HL-60/S4 treated with phorbol 12-myristate 13-acetate at 8.2 ng/mL for 4 days and 3 days (cell line): ENCODE results near the gene CST4.
"Not testable (repeated sequence)": the region's sequence is repeated elsewhere in the genome, so short reads cannot be mapped to it uniquely, and the experiment has no call there.

Source experiments
- in situ Hi-C: fragments of 300-500 bp; cut with MboI; formaldehyde crosslinking; loops from 2 replicates; pipeline ENCODE4 v1.15.0; 2022; ENCODE audit warnings: low sequenced_read_pairs

CST4 gene

DNA sequence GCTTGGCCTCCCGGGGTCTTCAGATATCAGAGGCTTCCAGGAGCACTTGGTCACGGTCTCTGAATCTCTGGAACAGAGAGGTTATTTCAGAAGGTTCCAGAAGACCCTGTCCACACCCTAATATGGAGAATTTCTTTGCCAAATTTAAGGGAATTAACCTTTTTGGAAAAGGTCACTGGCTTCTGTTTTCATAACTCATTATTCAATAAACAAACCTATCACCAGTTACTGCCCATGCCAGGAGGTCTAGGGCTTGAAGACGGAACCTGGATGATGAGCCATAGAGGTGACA lies 507 bp upstream of the CST4 start:
- in situ Hi-C loops, result no loop called here

DNA sequence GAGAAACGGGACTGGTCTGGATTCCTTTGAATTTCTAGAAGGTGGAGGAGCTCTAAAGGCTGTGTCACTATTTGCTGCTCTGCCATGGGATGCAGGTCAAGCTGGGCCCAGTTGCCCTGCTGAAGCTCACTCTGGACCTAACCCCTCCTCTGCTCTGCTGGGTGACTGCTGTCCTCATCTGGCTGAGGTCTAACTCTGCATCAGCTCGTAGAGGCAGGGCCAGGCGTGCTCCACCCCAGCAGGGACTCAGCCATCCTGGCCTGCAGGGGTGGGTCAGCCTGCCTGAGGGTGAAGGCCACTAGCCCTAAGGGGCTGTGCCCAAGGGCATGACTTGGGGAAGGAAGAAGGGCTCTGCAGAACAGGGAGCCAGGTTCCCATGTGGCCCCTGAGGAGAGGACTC lies 852 bp downstream of the CST4 start:
- in situ Hi-C loops, result no loop called here

DNA sequence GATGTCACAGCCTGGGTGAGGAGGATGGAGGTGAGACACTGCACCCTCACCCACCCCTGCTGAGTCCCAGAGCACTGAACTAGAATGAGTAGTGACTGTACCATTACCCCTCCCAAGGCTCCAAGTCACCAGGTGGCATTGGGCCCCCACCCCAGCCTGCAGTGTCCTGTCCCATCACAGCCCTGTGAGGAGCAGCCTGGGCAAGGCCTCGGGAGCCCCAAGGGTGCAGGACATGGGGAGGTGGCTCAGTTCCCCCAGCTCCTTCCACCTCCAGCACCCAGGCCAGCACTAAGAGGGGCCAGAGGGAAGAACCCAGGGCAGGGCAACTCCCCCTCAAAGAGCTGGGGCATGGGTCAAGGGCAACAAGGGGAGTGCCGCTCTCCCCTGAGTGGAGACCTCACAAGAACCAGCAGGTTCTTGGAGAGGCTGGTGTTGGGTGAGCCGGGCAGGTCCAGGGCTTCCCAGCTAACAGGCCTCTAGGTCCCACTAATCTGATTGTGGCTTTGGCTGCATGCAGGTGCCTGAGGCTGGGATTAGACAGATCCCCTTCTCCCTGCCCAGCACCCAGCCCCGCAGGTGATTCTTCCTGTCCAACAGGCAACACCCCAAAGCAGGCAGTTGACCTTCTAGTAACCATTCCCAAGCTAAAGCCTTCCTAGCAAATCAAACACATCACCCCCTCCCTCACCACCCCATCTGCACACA lies 2.6 kb downstream of the CST4 start:
- in situ Hi-C loops, result no loop called here

DNA sequence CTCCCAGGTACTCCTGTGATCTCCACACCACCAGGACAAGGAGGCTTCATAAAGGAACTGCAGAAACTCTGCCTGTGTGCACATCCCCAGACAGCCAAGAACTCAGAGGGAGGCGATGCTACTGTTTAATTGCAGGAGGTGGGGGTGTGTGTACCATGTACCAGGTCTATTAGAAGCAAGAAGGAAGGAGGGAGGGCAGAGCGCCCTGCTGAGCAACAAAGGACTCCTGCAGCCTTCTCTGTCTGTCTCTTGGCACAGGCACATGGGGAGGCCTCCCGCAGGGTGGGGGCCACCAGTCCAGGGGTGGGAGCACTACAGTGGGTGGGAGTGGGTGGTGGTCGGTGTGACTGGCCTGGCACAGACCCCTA lies 3.3 kb downstream of the CST4 start:
- in situ Hi-C loops, result not testable (repeated sequence)

DNA sequence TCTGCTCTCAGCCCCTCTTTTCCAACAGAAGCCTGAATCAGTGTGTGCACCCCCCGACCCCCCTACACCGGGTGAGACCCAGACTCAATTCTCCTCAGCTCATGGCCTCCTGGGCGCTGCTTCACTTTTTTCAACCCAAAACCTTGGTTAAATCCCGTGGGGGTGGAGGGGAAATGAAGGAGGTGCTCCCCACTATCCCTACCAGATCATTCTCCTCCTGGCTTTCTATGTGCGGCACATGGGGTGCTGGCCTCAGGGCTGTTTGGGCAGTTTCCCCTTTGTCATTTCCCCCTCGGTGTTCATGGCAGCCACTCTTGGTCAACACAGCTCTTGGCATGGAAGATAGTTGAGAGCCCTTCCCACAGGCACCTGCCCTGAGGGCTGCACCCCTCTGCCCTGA lies 4.6 kb downstream of the CST4 start:
- in situ Hi-C loops, result no loop called here

DNA sequence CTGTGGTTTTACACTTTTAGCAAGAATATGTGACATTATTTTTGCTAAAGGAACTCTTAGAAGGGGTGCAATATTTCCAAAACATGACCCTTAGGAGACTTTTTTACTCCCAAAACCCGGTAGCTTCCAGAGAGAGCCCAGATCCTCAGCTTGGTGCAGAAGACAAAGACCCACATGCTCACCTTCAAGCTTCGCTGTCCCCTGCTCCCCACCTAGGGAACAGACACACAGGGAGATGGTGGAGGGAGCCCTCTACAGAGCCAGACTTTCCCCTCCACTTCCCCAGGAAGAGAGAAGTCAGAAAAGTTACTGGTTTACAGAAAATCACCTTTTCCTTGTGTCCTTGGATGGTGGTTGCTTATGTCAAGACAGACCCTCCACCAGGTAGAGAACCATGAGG lies 5.0 kb downstream of the CST4 start:
- in situ Hi-C loops, result no loop called here

DNA sequence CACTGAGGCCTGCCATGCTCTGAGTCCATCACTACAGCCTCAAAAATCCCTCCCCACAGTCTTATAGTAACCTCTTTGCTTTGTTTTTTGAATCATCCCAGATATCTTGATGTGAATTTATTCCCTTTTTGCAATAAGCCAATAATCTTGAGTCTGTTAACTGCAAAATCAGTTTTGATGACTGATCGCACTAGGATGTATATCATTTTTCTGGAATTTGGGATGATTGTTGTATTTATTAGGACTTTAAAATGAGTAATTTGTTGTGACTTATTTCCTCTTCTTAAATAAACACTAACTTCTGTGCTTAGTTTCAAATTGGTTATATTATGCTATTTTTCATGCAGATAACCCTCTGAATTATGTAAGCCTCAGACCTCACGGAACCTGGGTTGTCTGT lies 5.6 kb downstream of the CST4 start:
- in situ Hi-C loops, result no loop called here

DNA sequence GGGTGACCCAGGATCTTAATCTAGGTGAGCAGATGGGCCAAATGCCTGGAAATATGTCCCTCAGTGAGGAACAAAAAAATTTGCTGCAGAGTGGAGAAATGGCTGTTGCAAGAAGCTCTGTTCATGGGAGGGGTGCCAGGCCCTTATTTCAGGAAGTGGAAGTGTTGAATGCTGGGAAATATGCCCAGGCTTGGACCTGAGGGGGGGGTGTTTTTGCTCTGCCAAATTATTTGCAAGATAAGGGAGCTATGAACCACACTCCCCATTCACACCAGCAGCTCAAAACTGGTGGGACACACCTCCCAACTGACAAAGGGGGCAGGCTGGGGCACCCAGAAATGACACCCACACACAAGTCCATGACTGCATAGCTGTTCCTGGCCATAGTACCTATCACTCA lies 8.7 kb downstream of the CST4 start:
- in situ Hi-C loops, result no loop called here

DNA sequence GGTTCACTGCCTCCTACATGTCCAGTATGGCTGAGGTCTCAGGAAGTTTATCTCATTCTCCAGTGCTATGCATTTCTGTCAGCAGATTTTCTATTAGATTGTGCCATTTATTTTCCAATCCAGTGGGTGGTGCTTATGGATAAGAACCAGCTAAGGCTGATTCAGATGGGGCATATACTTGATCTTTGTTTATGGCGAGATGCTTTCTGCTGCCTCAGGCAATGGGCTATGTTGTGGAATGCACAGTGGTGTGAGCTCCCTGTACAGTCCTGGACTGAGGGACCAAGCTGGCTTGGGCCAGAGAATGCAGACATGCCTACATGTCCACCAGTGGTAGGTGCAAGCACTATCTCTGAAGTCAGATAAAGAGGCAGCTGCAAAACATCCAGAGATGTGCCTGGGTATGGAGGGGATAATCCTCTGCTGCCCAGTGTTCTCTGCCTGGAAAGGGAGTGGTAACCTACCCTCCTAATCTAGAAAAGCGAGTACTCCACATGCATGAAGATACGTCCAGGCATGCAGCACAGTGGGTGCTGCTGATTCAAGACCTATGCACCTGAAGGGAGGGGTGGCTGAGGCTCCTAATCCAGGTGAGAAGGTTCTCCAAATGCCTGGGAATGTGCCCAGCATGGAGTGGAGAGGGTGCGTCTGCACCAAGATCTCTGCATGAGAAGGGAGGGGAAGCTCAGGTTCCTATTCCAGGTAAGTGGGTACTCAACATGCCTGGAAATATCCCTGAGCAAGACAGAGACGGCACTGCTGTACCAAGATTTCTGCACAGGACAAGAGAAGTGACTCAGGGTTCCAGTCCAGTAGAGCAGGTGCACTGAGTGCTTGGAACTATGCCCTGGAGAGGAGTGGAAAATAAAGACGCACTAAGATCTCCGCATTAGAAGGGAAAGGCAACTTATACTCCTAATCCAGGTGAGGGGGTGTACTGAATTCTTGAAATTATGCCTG lies 9.4 kb downstream of the CST4 start:
- in situ Hi-C loops, result no loop called here

DNA sequence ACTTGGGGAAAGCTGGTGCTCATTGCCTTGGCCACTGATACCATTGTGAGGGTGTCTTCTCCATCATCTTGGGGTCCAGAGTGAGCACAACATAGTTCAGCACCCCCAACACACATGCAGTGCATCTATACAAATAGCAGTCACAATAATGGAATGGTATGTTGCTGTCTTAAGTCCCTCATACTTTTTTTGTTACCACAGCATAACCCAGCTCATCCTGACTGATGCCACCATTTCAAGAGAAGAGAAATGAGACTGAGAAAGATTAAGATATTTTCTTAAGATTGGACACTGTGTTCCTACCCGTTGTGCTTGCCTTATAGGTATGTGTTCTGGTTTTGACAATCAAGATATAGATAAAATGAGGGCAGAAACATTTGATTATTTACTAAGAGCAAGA lies 15.6 kb downstream of the CST4 start:
- in situ Hi-C loops, result no loop called here

DNA sequence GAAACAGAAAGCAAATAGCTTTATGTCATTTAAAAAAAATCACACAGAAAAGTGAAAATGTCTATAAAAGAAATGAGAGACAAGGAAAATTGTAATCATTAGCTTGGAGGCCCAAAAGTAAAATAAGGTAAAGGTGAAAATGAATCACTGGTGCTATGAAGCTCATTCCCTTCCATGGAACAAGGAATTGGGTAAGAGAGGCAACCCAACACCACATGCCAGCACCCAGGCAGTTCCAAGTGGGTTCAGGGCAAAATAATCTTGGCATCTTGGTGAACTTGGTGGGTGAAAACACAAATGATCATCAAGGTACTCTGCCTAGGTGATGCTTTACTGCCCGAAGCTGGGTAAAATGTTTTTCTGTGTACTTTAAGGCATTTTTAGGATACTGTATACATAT lies 16.7 kb downstream of the CST4 start:
- in situ Hi-C loops, result no loop called here

DNA sequence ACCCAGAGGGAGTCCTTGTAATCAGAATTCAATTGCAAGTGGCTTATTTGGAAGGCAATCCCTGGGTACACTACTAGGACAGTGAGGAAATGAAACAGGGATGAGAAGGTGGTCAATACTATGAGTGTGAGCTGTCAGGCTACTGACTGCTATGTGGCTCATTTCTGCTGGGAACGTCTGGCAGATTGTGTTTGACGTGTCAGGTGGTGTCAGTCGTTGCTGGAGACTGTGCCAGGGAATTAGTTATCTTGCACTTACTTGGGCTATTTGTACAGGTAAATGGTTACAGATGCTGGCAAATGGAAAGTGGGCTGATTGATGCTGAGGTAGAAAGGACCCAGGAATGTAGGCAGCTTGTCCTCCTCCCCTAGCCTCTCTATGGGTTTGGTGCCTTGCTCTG lies 17.4 kb downstream of the CST4 start:
- in situ Hi-C loops, result no loop called here

DNA sequence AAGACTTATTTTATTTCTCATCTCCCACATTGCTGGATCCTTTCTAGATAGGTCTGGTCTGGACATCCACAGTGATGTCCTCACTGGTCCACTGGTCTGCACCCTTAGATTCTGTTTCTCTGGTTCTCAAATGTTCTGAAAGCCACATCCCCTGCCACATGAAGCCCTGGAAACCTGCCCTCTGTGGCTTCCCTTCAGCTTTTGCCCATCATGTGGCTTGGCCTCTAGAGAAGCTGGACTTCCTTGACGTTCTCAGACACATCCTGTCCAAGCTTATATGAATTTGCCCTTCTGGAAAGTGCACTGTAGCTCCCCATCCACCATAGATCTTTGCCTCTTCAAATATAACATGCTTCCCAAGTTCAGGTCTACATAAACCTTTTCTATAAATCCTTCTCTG lies 18.5 kb downstream of the CST4 start:
- in situ Hi-C loops, result no loop called here

DNA sequence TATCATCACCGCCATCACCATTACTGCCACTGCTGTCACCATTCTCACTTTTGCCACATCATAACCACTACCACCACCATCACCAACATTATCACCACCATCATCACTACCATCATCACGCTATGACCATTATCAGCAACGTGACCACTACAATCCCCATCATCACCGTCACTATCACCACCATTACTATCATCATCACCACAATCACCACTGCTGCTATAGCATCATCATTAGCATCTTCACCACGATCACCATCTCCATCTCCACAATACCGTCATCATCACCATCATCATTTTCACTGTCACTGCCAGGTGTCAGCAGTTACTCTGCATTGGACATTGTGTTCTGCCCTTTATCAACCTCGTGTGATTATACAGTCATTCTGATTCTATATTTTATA lies 19.0 kb downstream of the CST4 start:
- in situ Hi-C loops, result no loop called here

DNA sequence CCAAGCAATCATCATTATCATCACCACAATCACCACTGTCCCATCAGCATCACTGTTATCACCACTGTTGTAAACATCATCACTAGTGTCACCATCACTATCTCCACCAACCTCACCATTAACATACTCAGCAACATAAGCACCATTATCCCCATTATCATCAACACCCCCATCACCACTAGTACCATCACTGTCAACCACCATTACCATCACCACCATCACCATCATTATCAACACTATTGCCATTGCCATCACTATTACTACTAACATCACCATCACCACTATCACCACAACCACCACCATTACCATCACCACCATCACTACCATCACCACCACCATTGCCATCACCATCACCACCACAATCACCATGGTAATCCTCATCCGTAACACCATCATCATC lies 19.5 kb downstream of the CST4 start:
- in situ Hi-C loops, result no loop called here

DNA sequence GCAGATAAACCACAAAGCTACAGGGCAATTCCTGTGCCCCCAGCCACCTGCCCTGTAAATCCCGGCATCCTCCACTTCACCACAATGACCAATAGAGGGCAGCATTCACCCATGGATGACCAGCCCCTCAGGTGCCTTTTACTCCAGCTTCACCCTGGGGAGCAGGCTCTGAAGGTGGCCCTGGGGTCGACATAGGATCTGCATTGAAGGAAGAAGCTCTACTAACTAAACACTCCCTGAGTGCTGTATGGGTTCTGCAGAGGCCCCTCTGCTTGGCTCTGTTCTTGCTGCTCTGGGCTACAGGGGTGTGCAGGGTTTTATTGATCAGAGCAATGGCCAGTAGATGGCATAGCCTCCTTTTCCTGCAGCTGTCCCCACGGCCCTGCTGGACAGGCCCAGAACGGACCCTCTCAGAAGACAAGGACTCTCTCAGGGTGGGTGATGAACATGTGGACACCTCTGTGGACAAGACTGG lies 20.3 kb downstream of the CST4 start:
- in situ Hi-C loops, result no loop called here

DNA sequence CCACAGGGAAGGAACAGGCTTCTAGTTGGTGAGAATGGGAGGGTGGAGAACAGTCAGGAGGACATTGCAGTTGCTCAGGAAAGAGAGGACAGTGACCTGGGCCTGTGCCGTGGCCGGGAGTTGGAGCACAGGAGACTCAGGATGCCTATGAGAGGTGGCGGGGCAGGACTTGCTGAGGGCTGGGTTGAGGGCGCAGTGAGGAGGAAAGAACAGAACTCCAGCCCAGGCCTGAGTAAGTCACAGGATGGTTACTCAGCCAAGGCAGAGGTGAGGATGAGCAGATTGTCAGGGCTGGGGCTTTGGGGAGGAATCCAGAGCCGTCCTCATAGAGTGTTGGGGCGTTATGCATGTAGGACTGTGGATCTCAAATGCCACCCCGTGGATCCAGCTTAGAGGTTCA lies 21.2 kb downstream of the CST4 start:
- in situ Hi-C loops, result no loop called here

DNA sequence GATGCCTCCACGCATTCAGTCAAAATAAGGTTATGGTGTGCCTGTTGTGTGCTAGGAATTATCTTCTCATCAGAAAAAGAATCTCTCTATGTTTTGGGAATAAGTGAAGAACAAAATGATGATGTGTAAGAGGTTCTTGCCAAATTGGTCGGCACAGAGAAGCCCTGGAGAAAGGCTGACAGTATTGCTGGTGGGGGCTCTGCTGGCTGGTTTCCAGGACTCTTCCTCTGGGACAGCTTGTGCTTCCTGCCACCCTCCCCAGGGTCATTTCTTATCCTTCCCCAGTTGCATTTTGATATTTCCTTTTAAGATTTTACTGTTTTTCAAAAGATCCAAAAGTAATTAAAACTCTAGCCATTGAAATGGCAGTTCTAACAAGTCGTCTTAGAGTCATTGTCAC lies 22.1 kb downstream of the CST4 start:
- in situ Hi-C loops, result no loop called here

DNA sequence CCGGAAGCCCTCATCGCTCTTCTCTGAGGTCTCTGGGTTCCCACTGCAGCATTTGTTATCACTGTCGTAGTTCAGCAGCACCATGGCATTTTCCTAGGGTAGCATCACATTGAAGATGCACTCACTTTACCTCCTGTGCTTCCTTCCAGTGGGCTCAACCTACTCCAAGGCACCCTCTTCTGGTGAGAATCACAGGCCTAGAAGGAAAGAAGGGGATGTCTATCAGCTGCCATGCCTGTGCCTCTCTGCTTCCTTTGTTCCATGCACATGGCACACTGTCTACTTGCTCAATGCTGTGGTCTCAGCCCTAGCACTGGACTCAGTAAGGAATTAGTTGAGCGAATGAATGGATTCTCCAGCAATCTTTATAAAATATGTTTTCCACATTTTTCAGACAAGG lies 22.6 kb downstream of the CST4 start:
- in situ Hi-C loops, result no loop called here

DNA sequence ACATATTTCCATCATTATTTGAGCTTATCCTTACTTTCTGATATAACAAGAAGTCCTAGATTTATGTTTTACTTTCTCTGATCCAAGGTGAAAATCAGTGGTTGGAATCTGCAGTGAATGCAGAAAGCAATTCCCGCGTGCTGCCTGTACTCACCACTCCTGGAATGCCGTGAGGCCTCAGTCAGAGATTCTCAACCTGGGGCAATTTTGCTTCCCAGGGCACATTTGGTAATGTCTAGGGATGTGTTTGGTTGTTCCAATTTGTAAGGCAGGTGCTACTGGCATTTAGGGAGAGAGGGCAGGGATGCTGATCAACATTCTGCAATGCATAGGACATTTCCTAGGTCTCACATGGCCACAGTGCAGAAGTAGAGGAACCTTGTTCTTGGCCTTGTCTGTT lies 23.9 kb downstream of the CST4 start:
- in situ Hi-C loops, result no loop called here

DNA sequence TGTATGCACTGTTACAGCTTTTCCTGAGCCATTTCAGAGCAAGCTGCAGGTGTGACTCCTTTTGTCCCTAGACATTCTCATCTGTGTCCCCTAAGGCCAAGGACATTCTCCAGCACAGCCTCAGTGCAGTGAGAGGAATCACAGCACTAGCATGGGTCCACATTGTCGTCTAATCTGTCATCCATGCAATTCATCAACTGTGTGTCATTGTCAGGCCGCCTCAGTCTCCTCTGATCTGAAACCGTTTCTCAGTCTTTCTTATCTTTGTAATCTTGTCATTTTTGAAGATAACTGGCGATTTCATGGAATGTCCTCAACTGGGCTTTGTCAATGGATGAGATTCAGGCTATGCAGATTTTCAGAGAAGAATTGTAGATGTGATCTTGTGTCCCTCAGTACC lies 24.8 kb downstream of the CST4 start:
- in situ Hi-C loops, result not testable (repeated sequence)

DNA sequence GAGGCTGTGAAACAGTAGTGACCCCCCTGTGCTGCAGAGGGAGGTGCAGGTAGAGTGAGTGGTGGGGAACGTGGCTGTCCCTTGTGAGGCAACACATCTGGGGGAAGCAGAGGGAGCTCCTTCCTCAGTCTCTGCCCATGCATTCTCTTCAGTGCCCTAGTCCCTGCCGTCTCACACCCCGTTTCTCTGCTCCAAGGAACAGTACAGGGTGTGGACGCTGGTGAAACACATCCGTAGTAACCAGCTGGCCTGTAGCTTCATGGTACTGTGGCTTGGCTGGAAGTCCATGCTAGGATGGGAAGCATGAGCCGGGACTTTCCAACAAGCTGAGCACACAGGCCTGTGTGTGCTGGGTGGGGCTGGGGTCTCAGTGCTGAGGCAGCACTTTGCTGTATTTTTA lies 25.7 kb downstream of the CST4 start:
- in situ Hi-C loops, result no loop called here
